Measurements from ENCODE around the gene NEXMIF. TPM values are rescaled to one million over a fixed set of nuclear protein-coding genes. Genes with fewer than 3 reads are reported as not detected.

NEXMIF gene
- total and polyA plus RNA-seq, 2 of the 8 experiments (the other 6 are each of a cell fraction or from before 2014, with no cell fraction given) = 0.18 to 0.73 TPM

GRCh38 chrX:74865725-74866124 lies 59.5 kb downstream of the NEXMIF start (continued):
- TF ChIP-seq TCF12 (IDR thresholded peaks at IDR 0.05; ENCODE audit: low read depth, low read length) = no peak
- TF ChIP-seq ATF3 (IDR thresholded peaks at IDR 0.05; ENCODE audit: insufficient read depth, low read depth, low read length) = no peak
- TF ChIP-seq NANOG (IDR thresholded peaks at IDR 0.05; ENCODE audit: insufficient read depth, low read depth, low read length, poor library complexity, severe bottlenecking) = no peak
- no peak for TF ChIP-seq HDAC2 (IDR thresholded peaks at IDR 0.05; ENCODE audit: borderline replicate concordance in 1 of 2, low read depth in 2 of 2, low read length in 2 of 2)
- TF ChIP-seq BRCA1 (IDR thresholded peaks at IDR 0.05; ENCODE audit: low read depth, low read length) = no peak
- no peak for TF ChIP-seq POLR2AphosphoS5 (IDR thresholded peaks at IDR 0.05; ENCODE audit: low read depth, low read length)
